ENCODE data around the gene LRRC31.

The LRRC31 gene

DNA sequence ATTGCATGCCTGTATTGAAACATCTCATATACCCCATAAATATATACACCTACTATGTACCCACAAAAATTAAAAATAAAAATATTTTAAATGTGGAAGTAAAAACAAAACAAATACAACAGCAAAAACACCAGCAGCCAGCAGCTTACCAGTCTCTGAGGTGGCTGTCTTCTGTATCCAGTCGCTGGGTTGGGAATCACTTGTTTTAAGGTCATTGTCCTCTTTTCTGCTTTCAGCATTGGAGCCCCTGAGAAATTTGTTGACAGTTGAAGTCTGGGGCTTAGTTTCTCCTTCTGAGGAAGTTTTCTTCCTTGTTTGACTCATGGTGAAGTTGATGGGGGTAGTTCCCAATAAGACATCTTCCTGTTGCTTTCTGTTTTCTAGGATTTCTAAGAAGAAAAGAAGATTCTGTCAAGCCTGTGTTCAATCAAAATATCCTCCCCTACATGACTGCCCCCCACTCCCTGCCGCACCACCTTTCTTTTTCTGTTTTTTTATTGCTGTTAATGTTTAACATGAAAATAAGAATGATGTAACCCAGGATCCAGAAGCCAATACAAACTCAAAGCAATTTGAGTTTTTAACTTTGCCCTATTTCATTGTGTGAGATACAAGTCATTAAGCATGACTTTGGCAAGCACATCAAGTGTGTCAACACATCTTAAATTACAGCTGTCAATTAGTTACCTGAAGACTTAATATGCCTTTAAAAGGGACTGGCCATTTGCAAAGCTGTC lies at the start of gene LRRC31:
Gene LRRC31 (minus strand): TSS at position 452 of the 737 bp plus-strand sequence. CDS start 128 bp downstream, at position 324.
- DNase-seq, result no peak

DNA sequence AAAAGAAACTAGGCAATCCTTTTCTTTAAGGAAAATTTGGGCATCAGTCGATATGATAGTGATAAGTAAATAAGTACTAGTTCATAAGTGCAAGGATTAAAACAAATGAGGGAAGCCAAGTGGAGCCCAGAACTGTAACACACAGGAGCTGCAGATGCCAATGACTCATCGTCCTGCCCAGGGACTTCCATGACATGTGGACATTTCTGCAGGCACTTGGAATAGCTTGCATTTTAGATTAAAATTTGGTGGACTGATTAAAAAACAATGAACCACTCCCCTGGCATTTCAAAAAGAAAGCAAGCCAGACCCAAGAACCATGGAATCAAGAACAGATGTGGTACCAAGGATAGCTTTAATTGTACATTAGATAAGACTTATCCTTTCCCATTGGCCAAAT lies 44.6 kb upstream of the LRRC31 start:
- no peak for DNase-seq

DNA sequence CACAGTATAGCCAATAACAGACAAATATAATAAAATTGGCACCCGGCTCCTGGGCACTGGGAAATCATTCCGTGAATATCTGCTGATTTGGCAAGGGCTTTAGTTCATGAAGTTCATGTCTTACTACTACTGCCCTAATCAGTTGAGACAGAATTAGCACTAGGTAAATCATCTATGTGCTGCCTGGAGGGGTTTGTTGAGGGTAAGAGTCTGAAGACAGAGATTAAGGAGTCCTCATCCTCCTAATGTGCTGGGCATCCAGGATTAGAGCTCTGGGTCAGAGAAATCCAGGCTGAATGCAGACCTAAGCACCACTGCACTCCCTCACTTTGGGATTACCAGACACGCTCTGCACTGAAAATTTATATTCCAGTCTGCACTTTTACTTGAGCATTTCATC lies 43.6 kb upstream of the LRRC31 start:
- DNase-seq, result no peak

DNA sequence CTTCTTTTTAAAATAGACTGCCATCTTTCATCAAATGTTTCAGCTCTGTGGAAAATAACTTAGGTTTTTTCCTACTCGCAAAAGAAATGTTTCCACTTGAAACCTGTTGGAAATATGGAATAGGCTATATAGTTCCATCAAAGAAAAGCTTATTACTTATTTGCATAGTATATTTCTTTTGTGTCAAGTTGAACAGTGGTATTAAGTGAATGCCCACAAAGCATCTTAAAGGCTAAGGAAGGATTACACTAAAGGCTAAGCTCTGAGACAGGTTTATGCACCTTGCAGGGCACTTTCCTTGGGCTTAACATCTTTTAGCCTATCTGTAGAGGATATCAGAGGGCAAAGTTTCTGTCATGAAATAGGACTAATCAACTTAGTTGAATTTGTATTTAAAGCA lies 41.5 kb upstream of the LRRC31 start, which contains the start of gene SAMD7:
Gene SAMD7 (plus strand): TSS at position 301 of the 400 bp plus-strand sequence. CDS start 7,927 bp downstream, outside the sequence.
- DNase-seq, result no peak

DNA sequence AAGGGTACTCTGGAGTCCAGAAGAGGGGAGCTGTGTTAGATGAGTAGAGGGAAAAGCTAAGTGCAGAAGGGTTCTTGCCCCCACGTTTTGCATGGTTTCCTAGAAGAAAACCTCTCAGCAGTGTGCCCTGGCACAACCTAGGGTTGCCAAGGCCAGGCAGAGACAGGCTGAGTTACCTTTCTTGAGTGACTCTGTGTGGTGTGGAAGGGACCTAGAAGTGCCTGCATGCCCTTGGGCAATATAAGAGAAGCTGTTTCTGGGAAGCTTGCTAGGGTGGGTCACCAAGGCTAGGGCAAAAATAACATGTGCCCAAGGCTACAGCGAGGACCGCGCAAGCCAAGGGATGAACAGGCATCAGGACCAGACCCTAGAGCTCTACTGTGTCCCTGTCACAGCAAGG lies 38.2 kb upstream of the LRRC31 start:
- DNase-seq, result no peak

DNA sequence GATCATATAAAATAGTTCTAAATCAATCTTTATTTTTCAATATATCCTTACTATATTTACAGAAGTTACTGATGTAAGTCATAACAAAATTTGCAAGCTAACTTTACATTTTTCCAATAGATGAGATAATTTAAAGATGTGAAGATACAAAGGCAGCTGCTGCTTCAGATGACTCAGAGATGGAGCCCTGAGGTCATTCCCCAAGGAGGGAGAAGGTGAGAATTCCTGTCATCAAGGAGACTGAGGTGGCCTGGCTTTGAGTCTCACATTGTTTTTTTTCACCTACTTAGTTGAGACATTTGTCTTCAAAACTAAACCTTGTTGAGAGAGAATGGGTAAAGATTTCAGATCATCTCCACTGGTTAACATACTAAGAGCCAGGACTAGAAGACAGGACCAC lies 37.7 kb upstream of the LRRC31 start:
- no peak for DNase-seq

DNA sequence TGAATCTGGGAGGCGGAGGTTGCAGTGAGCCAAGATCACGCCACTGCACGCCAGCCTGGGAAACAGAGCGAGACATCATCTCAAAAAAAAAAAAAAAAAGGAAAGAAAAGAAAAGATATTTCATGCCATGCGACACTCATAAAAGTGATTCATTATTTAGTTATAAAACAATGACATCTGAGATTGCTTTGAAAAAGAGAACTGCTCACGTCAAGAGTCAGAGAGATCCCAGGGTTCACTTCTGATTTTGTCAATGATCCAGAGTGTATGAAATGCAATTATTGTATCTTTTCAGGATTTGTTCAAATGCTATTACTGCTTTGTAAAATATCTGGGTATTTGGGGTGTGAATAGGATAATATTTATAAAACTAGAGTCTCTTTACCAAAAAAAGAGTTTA lies 35.7 kb upstream of the LRRC31 start:
- DNase-seq, result no peak

DNA sequence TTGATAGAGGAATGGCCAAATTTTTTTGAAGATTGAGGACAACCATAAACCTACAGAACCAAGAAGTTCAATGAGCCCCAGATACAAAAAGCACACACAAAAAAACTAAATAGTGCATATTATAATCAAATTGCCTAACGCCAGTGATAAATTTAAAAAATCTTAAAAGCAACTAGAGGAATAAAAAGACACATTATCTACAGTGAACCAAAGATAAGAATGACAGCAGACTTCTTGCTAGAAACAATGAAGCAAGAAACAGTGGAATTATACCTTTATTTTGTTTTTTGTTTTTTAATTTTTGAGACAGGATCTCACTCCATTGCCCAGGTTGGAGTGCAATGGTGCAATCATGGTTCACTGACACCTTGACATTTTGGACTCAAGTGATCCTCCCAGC lies 31.7 kb upstream of the LRRC31 start:
- DNase-seq, result no peak

DNA sequence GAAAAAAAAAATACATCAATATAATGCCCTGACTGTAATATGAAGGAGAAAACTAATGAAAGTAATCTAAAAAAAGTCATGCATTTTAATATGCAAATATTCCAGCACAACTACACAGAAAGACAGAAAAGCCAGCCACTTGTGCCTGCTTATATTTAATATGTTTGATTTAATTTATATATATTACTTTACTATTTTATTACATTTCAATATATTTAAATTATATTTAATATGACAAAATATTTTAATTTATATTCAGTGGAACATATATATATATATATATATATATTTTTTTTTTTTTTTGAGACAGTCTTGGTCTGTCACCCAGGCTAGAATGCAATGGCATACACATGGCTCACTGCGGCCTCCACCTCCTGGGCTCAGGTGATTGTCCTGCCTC lies 27.5 kb upstream of the LRRC31 start:
- no peak for DNase-seq

DNA sequence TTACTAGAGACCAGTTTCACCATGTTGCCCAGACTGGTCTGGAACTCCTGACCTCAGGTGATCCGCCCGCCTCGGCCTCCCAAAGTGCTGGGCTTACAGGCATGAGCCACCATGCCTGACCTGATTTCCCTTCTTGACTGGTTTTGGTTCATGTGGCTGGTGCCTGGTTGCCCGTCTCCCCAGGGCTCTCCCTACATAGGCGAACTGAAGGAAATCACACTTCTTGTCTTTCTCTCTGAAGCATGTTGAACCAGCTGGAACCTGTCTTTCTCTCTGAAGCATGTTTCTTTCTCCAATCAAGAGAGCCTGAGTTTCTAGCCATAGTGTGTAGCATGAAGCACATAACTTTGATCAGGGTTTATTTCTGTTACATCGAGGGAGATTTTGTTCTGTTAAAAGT lies 25.3 kb upstream of the LRRC31 start:
- no peak for DNase-seq

DNA sequence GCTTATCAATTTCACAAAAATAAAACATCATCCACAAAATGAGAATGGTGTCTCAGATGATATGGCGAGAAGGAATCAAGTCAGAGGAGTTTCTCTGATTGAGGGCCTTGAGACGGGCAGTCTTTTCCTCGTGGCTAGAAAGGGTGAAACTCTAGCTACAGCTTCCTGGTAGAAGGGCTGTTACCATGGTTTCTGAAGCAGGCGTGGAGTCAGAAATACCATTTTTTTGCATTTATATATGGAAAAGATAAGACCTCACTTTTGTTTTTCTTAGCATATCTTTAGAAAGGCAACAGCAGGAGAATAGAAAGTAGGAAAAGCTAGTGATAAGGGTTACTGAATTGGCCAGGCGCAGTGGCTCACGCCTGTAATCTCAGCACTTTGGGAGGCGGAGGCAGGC lies 24.4 kb upstream of the LRRC31 start:
- DNase-seq, result no peak

DNA sequence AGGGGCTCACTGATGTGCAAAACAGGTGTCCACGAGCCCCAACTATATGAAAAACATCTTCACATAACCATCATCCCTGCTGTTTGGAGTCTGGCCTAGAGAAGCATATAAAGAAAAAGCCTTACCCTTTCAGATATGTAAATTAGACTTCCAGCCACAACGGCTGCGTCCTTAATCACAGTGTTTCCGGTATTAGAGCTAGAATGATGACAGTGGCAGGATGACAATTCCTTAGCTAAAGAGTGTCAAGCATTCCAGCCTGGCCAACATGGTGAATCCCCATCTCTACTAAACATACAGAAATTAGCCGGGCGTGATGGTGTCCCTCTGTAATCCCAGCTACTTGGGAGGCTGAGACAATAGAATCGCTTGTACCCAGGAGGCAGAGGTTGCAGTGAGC lies 22.2 kb upstream of the LRRC31 start:
- no peak for DNase-seq

DNA sequence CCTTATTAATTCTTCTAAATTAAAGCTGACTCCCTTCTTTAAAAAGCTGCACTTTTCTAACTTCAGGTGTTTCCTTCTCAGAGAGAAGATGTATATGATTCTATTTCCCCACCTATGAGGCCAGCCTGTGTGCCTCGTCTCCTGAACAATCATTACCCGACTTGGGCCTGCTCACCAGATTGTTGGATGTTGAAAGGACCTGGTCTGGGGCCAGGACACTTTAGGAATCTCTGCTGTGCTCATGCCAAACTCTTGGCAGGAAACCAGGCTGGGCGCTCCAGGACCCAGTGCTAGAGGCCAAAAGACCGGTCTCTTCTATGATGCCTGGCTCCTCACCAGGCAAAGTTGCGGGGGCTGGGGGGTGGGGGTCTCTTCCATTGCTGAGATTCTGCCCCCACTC lies 16.9 kb upstream of the LRRC31 start:
- DNase-seq, result no peak

DNA sequence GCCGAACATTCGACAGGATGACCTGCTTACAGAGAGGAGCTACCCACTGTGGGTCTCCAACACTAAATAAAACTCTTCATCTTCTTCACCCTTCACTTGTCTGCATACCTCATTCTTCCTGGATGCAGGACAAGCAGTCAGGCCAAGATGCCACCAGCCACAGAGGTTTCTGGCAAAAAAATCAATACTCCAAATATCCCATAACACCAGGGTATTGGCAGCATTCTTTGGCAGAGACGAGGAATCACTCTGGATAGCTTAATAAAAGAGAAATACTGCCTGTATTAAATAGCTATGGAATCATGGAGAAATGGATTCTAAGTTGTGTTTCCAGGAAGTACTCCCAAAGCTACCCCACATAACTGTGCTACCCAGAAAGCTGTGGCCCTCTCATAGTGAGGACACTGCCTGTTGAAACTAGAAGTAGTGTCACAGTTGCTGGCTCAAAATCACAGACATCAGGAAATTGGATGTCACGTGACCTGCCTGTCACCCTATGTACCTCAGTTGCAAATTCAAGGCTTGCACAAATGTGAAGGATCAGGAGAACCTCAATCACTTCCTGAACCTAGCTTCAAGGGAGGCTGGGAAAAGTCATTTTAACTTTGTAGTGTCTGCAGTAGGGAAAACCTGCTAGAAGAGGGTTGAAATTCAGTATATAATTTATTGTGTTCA lies 11.0 kb upstream of the LRRC31 start:
- DNase-seq, result no peak

DNA sequence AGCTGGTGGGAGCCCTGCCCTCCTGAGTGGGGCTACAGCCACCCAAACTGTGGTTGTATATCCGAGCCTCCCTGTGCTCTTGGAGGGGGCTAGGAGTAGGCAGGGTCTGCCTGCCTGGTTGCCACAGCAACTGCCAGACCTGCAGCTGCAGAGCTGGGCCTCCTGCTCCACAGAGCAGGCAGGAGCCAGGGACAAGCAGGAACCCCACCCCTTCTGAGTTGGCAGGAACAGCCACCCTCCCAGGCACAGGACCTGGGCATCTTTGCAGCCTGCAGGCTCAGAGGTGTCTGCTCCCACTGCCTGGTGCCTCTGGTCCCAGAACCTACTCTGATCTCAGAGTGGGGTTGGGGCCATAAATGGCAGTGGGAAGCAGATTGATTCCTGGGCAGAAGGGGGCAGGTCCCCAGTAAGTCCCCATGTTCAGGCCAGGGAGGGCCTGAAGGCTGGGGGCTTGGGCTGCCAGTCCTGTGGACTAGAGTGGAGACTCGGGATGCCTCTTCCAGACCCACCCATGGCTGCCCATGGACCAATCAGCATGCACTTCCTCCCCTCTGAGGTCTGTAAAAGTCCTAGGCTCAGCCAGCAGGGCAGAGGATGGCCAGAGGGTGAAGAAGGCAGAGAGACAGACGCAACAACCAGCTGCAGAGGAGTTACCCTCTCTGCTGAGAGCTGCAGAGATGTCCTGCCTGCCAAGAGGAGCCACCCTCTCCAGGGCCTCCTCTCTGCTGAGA lies 10.3 kb upstream of the LRRC31 start:
- no peak for DNase-seq

DNA sequence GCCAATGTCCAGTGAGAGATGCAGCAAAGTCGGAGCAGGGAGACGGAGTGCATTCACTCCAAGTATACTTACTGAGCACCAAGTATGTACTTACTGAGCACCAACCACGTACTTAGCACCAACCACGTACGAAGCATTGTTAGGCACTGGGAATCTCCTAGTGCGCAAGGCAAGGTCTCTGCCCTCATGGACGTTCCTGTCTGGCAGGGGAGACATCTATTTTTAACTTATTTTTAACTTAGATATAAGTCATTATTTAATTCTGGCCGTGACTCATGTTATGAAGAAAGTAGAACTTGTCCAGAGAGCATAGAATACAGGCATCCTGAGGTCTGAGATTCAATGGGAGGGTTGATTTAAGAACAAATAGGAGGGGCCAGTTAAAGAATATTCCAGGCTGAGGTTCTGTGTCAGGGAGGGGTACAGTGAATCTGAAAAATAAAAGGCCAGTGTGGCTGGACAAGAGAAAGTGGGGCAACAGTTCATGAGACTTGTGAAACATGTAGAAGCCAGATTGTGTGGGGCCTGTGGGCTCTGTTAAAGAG lies 9.3 kb upstream of the LRRC31 start:
- no peak for DNase-seq

DNA sequence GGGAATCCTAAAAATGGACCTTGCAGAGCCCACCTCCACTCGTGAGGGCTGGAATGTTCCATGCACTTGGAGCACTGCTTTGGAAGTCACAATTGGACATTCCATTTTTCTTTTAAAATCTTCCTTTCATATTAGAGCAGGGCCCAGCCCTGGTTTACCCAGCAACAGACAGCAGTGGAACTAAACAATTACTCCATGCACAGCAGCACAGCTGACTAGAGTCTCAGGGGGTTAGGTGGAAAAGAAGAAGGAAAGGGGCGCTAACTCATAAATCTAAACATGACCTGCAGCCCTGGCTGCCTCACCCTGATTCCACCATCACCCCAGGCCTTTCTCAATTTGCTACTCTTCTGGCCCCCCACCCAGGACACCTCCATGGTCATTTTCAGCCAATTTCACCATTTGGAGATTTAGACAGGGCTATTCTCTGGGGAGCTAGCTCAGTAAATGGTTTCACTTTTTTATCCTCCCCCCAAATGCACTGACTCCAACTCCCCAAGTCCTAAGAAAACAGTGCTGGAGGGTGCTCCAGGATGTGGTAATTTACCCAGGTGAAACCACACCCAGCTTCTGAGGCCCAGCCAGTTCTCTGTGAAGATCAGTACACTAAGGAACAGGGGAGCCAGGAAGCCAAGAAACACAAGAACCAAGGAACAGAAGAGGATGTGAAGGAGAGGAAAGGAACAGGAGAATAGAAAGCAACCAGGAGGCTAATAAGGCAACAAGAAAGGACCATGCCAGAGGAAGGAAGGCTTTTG lies 1.6 kb upstream of the LRRC31 start:
- DNase-seq, result no peak

DNA sequence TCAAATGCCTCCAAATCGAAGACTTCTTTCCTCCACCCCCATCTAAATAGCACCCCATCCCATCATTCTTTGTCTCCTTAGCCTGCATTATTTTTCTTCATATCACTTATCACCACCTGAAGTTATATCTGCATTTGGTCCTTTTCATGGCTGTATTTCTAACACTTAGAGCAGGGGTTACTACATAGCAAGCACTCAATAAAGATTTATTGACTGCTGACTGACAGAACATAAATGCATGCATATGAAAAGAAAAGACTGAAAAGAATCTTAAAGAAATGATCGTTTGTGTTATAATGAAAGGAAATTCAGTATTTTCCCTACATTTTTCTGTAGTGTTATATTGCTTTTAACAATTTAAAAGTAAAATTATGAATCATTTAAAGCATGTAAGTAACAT lies 1.4 kb downstream of the LRRC31 start:
- no peak for DNase-seq

DNA sequence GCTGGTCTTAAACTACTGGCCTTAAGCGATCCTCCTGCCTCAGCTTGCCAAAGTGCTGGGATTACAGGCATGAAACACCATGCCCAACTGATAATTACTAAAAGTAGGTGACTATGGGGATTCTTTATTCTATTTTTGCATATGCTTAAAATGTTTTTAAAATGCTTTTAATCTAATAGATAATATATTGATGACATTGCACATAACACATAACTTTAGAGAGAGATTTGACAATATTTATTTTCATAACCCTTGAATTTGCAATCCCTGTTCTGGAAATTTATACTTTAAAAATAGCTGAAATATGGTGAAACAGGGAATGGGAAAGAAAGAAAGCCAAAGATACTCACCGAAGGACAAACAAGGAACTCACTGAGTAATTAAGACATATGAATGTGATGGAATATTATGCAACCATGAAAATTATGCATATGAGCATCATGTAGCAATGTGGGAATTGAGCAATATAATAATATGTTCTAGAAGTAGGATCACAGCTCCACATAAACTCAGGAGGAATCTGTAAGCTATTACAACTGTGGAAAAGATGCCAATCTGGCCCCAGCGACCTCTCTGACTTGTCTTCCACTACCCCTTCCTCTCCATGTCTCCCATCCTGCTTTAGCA lies 2.0 kb downstream of the LRRC31 start:
- DNase-seq, result no peak

DNA sequence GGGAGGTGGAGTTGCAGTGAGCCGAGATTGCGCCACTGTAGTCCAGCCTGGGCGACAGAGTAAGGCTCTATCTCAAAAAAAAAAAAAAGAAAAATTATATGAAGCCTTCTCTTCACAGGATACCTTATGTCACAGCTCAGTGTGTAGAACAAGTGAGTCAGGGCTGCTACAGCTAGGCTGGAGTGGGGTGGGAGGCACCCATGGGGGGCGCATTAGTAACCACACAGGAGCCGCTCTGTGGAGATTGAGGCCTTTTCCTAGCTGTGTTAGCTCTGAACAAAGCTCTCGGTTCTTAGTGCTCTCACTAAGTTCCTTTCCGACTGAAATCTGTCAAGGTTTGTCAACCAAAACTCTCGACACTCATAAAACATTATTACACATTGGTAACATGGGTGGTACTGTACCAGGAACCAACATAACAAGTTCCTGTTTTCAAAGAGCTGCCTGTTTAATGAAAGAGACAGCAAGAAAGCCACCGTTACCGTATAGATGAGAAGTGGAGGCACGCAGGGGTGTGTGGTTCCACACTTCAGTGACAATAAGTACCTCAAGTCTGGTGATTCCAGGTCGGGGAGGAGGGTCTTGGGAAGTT lies 4.5 kb downstream of the LRRC31 start:
- DNase-seq, result no peak

DNA sequence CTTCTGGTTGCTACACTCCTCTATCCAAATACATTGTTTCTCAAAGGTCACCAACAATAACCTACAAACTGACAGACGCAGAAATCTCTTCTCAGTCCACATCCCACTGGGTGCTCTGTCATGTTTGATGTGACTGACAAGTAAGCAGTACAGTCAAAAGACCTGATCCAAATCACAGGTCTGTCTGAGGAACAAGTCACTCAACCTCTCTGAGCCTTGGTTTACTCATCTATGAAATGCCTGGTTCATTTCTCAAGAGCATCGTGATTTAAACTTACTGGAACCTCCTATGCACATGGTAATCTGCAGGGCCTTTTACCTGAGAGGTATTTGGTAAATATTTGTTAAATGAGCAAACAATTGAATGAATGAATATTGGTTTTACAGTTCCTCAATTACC lies 5.5 kb downstream of the LRRC31 start:
- DNase-seq, result no peak

DNA sequence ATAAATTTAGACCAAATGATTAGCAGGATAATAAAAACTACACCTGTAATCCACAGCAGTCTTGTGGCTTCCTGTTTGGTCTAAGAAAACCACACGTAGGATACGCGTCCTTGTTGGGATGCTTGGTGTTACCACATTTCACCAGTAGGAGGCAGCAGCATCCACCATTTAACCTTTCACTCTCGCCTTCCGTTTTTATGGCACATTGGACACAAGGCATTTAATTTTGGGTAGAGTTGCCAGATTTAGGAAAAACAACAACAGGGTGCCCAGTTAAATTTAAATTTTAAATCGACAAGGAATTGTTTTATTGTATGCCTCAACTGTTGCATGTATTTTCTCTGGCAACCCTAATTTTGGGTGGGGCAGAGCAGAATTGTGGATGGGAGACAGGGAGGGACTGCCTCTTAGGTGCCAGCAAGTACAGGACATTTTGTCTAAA lies 6.3 kb downstream of the LRRC31 start:
- DNase-seq, result peak; percentile 10 to 43

Data from NCI-H1930 (cell line).